ENCODE results near the gene CD34. TPM values are rescaled to one million over a fixed set of nuclear protein-coding genes. Genes with fewer than 3 reads are reported as not detected.

CD34 gene
- total RNA-seq, 1 donor from 2014 or later, result 84.8 TPM

DNA sequence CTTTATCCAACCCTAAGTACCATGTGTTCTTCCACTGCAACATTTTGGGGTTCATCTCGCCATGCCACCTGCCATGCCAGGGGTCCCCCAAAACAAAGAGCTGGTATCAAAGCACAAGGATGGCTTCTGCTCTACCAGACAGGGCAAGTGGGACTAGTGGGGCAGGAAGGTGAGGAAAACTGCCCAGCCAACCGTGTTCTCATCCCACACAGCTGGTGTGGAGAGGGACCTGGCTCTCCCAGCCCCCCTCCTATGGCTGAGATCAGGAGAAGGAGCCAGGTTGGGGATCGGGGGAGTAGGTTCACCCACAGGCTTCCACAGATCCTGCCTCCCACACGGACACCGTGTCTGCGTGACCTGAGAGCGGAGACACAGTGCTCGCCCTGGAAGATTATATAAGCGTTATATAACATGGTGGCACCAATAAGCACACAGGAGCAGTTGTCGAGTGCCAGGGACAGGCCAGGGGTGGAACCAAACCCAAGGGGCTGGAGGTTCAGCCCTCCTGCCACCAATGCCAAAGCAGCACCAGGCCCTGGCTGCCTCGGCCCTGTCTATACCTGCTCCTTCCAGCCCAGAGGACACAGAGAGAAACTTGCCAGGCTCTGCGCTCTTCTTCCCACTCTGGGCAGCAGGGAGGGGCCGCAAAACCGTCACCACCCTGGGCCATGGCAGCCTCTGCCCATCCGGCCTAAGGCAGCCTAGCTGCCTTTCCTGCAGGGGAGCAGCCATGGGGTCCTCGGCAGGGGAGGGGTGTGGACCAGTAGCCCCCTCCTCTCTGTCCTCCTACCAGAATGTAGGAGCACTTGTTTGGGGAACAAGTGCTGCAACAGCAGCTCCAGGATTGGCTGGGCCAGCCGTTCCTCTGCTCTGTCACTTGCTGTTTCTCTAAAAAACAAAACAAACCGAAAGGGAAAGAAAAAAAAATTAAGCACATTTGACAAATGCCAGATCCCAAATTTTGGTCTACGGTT lies 43.5 kb downstream of the CD34 start:
- DNase-seq (ENCODE audit: missing footprints) (peak; percentile 76), ATAC-seq (peak; percentile 70)
- intact Hi-C loops (cut with DNase I), result loop anchor here (1.0 to 2.0 kb wide), 2 partner anchors 15 to 39 kb away; no protein-coding TSS in a partner anchor

DNA sequence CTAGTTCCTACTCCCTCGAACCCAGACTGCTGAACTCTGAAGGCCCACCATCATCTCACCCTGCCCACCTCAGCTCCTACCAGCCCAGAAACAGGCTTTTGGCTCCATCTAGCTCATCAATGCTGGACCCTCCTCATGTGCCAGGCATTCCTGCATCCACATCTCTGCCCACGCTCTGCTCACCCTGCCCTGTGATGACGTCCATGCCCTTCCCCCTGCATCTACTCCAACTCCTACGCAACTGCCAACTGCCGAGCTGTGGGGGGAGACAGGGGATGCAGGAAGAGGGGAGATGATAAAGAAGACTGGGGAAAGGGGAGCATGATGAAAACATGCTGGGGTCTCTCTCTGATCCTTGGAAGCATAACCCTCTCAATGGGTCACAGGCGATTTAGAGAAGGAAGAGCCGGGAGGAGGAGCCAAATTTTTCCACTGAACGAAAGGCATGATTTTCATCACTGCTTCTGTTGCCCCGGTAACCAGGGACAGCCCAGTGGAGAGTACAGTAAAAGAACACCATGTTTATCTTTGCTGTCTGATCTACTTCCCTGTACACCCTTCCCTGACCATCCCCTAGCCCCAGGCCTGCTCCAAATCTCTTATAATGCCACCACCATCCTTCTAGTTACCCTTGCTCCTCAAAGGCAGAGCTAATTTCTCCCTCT lies 44.3 kb downstream of the CD34 start:
- peak; percentile 61 for ATAC-seq
- DNase-seq (ENCODE audit: missing footprints), result peak; percentile 76
- intact Hi-C loops (cut with DNase I), result loop anchor here (2.0 kb wide), 1 partner anchor 14 kb away; no protein-coding TSS in a partner anchor

DNA sequence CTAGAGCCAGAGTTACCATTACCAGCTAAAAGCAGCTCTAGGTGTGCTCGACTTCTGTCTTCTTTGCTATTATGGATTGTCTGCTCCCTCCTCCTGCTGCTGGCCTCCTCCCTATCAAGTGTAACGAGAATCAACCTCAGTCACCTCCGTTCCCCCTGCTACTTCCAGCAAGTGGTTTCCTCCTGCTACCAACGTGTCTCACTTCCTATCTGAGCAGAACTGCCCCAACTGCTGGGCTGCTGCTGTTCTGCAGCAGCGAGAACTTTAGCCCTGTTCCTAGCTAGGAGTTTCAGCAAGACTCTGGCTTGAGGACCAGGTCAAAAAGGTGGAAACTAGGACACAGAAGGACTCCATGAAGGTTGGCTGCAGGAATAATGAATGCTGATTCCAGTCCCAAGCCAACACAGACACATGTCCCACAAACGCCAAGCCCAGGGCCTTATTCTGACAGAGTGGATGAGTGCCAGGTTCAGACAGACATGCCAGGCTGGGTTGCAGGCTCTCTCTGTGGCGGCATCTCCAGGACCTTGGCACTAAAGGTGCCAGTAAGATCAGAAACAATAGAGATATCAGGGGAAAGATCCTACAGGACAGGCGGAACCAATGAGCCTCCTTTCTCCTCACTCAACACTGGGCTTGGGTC lies 46.9 kb downstream of the CD34 start:
- intact Hi-C loops (cut with DNase I), result no loop called here
- DNase-seq (ENCODE audit: missing footprints) (peak; percentile 72), ATAC-seq (no peak)

DNA sequence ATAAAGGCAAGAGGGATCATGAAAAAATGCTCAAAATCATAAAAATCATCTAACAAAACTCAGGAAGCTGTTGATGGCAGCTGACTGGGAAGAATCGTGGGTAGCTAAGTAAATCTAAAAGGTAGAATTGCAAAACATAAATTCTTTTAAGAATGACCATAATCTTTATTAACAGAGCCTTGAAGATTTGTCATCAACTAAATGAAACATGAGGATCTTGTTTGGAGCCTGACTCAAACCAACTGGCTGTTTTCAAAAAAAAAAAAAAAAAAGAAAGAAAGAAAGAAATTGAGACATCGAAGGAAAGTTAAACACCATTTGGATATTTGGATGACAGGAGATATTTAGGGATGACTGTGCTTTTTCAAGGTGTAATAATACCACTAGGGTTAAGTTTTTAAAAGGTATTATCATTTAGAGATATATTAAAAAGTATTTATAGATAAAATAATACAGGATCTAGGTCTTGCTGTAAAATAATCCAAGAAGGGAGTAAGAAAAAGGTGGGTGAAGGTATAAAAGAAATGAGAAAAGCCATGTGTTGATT lies 48.6 kb downstream of the CD34 start:
- ATAC-seq, result no peak
- DNase-seq (ENCODE audit: missing footprints), result no peak
- intact Hi-C loops (cut with DNase I), result no loop called here

DNA sequence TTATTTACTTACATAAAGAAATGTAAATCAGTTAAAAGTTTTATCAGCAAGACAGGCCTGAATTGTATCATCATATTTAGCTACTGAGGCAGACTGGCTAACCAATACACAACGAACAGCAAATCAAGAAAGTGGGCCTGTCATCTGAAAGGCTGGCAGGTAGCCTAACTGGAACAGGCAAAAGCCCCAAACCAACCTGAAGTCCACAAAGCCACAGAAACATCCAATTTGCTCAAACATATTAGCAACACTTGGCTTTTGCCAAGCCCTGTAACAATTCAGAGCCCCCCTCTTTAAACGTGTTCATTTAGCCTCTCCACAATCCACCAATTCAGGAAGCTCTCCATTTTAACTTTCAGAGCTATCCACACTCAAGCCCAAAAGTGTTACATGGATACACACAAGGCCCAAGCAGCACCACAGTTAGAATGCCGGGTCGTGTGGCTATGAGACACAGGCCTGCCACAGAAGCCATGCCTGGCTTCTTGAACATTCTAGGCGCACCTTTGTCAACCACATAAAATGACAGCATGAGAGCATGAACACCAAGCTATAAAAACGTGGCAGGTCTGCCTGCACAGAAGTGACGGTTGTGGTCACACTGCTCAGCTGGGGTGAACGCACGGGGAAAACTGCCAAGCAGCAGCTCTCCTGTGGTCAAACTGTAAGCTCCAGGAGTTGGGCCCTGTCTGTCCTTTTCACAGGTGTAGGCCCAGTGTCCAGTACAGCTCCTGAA lies 49.3 kb downstream of the CD34 start:
- no peak for DNase-seq (ENCODE audit: missing footprints)
- intact Hi-C loops (cut with DNase I), result no loop called here
- no peak for ATAC-seq

DNA sequence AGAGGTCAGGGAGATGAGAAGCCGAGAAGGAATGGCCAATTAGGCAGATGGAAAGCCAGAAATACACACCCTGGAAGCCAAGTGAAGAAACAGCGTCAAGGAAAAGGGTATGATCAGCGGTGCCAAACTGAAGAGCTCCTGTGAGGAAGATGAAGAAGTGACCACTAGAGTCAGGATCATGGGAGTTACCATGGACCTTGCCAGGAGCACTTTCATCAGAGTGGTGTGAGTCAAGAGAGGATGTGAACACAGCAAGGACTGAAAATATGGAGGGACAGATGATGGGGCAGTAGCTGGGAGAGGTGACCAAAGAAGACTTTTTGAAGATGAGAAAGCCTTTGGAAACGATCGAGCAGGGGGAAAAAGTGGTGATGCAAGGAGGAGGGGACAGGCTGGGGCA lies 50.4 kb downstream of the CD34 start:
- DNase-seq (ENCODE audit: missing footprints), result no peak
- intact Hi-C loops (cut with DNase I), result no loop called here
- no peak for ATAC-seq

DNA sequence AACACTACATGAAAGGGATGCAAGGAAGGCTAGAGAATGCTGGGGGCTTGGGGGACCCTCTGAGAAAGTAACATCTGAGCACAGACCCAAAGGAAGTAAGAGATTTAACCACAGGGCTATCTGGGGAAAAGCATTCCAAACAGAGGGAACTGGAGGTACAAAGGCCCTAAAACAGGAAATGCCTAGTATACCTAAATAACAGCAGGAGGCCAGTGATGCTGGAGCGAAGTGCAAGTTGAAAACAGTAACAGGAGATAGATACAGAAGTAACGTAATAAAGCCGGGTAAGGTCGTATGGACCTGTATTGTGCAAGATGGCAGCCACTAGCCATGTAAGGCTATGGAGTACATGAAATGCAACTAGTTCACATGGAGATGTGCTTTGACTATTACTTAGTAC lies 52.1 kb downstream of the CD34 start:
- ATAC-seq (no peak), DNase-seq (ENCODE audit: missing footprints) (no peak)
- intact Hi-C loops (cut with DNase I), result no loop called here

DNA sequence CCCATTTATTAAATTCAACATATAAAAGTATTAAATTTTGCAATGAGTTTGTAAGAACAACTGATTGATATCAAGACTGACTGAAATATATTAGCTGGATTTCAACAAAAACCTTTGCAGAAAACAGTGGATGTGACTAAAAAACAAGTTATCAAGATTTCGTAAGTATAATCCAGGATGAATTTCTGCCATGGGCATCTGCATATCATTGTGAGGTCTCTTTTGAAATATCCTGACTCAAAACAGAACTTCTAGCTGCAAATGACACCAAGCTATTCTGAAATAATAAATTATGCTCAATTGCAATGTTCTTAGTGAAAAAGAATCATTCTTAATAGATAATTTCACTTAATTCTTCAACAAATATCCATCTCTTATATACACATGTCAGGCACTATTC lies 52.6 kb downstream of the CD34 start:
- no peak for ATAC-seq
- intact Hi-C loops (cut with DNase I), result no loop called here
- DNase-seq (ENCODE audit: missing footprints), result no peak

DNA sequence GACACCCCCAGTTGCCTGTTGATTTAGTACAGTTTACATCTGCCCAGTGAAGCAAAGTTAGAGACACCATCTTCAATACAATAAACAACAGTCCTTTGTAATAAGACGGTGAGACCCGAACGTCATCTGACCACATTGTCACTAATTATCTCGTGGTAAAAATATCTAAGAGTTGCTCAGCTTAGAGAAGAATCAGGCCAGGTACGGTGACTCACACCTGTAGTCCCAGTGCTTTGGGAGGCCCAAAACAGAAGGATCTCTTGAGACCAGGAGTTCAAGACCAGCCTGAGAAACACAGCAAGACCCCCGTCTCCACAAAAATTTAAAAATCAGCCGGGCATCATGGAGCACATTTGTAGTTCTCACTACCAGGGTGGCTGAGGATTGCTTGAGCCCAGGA lies 53.5 kb downstream of the CD34 start:
- intact Hi-C loops (cut with DNase I), result no loop called here
- no peak for ATAC-seq
- DNase-seq (ENCODE audit: missing footprints), result no peak

DNA sequence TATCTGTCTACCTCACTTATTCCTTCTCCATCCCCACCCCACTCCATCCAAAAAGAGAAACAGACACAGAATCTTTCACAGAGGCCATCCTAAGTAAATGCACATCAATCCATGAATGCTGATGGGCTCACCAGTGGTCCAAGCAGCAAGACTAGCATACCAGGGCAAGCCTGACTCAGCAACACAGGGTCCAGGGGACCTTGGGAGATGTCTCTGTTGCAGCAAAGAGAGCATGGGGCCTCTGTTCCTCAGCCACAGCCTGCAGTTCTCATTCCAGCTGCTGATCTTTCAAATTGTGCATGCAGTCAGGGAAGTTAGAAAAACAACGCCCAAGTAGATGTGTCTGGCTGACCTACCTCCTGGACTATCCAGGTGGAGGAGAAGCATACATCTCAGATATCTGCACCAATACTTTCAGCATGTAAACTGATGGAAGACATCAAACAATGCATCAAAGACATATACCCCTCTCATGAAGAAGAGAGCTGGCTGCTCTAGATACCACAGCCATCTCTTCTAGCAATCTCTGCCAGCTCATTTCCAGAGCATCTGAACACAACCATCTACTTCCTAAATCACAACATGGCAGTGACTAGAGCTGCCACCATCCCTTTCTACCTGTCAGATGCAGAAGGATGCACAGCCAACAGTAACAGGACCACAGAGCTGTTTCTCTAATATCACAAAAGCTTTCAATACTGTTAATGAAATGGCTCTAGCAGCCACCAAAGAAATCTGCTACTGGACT lies 54.5 kb downstream of the CD34 start:
- ATAC-seq (no peak), DNase-seq (ENCODE audit: missing footprints) (no peak)
- intact Hi-C loops (cut with DNase I), result no loop called here

DNA sequence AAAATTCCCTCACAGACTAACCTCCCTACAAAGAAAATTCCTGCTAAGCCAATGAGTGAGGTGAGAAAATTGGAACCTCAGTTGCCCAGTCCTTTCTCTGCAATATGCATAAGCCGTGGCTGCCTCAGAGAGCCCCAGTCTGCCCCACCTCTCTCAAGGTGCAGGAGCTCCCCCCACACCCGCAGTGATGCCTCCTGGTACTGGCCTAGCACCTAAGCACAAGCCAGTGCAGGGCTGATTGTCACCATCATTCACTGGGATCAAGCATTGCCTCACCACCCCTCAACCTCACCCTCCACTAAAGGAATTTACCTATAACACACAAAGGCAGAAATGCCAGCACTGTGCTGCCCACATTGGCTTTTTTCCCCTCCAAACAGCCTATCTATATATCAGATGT lies 56.9 kb downstream of the CD34 start:
- DNase-seq (ENCODE audit: missing footprints), result peak; percentile 20
- ATAC-seq, result no peak
- intact Hi-C loops (cut with DNase I), result no loop called here

DNA sequence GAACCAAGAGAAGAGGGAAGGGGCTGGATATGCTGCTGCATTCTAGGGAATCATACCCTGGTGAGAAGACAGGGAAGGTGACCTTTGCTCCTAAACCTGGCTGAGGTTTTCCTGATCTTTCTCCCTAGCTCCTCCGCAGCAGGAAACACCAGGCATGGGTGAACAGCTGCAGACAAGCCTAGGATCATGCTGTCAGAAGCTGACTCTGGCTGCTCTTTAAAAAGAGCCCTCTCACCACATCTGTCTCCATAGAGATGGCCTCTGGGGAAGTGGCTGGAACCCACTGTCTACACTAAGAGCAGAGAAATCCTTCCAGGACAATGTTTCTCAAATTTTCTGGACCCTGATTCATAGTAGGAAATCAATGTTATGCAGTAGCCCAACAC lies 57.6 kb downstream of the CD34 start:
- intact Hi-C loops (cut with DNase I), result loop anchor here (2.0 kb wide), 1 partner anchor 13 kb away; no protein-coding TSS in a partner anchor
- peak; percentile 69 for ATAC-seq
- DNase-seq (ENCODE audit: missing footprints), result peak; percentile 55

DNA sequence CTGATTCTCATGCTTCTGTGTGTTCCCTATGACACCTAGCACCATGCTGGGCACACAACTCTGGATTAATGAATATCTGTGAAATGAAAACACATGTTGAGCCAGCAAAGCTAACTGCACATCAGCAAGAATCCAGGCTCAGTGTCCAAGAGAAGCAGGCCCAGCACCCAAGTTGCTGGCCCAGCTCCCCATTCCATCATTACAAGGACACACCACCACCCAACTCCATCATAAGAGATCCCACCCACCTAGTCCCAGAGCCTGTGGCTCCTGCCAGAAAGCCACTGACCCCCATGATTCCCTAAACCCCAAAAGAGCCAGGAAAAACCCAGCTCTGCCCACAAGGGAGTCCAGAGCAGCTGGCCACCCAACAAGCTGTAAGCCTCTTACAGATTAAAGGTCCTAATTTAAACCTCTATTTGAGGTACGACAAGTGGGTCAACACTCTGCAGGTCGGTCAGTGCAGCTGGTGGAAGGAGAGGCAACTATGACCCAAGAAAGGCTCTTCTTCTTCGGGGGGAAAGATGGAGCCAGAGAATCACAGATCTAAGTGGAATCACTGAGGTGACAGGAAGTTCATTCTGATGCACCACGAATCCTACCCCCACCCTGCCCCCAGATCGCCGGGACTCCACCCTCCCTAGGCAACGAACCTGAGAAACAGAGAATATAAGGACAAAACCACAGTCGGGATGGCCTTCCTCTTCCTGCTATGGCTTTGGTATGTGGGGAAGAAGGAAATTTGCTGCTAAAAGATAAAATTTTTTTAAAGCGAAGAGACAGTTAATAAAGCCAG lies 58.2 kb downstream of the CD34 start:
- no peak for ATAC-seq

DNA sequence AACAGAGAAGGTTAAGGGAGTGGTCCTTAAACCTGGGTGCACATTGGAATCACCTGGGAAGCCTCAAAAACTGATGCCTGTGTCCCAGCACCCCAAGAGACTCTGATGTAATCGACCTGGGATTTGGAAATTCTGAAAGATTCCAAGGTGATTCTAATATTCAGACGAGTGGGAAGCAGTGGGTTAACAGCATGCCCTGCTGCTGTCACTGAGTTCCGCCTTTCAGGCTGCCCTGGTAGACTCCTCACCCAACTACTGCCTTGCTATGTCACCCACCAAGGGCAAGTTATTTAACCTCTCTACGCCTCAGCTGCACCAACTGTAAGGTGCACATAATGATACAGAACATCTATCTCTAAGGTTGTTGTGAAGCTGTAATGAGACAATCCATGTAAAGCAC lies 59.2 kb downstream of the CD34 start:
- DNase-seq (ENCODE audit: missing footprints) (no peak), ATAC-seq (no peak)
- intact Hi-C loops (cut with DNase I), result loop anchor here (2.0 kb wide), 1 partner anchor 15 kb away; no protein-coding TSS in a partner anchor

More for the DNA sequence above, 58.2 kb downstream of the CD34 start:
- DNase-seq (ENCODE audit: missing footprints), result peak; percentile 68
- intact Hi-C loops (cut with DNase I), result loop anchor here (2.0 kb wide), 1 partner anchor 14 kb away; no protein-coding TSS in a partner anchor

DNA sequence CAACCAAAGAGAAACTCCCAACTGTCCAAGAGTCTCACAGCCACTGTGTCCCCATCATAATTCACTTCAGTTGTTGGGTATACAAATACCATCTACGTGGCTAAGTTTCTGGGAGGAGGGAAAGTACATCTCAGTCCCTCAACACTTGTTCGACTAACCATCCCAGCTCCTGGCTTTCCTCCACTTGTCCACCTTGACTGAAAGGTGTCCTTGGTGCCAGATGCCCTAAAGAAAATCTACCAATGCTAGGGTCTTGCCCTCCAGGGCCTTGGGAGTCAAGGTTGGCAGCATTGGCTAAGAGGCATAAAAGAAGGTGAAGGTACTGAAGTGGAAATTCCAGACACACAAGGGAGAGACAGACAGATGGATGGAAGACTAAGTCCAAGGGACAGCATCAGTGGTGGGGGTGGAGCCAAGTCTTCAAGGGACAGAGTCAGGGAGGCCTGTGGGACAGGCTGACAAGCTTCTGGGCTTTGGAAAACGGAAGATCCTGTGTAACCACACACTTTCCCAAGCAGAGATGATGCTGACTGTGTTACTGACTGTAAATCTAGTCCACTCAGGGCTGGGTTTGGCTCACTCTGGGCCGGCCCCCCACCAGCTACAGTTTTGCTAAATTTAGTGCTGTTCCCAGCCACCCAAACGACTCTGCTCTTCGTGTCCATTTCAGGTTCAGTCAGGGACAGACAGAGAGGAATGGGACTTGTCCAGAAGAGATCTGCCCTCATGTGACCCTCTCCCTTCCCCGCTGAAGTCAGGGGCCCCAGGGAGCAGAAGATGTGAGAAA lies 60.1 kb downstream of the CD34 start:
- ATAC-seq, result peak; percentile 49
- no peak for DNase-seq (ENCODE audit: missing footprints)
- intact Hi-C loops (cut with DNase I), result no loop called here

DNA sequence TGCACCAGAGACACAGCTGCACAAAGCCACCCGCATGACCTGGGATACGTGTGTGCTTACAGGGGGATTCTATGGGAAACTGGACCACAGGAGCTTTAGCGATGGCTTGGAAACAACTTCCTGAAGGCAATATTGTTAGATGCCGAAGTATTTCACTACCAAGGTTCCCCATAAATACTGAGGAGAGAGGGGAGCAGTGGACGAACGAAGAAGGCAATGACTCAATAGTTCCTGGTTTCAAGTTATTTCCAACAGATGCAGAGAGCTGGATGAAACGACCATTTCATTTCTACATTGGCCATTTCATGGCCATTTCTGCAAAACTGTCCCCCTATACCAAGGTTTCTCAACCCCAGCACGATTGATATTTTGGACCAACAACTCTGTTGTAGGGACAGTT lies 61.3 kb downstream of the CD34 start:
- DNase-seq (ENCODE audit: missing footprints) (no peak), ATAC-seq (no peak)
- intact Hi-C loops (cut with DNase I), result no loop called here
